Endothelial cell of umbilical vein (primary cell): ENCODE measurements around the gene CDC42EP3. TPM values are rescaled to one million over a fixed set of nuclear protein-coding genes. Genes with fewer than 3 reads are reported as not detected.

Experiments
- BruUV-seq: library from RNA; stranded (reverse); fragments of 400-500 nt; replicated peaks from 2 replicates; lab custom pipeline; 2021; lab: Mats Ljungman, UMichigan
- CTCF ChIA-PET: fragments of 300-600, 350-600 bp; sonication (Branson Sonifier 250); formaldehyde crosslinking; loops from one replicate; lab custom pipeline; 2021; ENCODE audit warnings: antibody characterized with exemption, inconsistent platforms; lab: Charles Lee
- POLR2A ChIA-PET: fragments of 300-600, 350-600 bp; sonication (Branson Sonifier 250); formaldehyde crosslinking; loops from one replicate; lab custom pipeline; 2021; ENCODE audit warnings: antibody characterized with exemption, inconsistent platforms; lab: Charles Lee
- DNase-seq: peaks from one replicate; pipeline ENCODE4 v3.0.0-alpha.2; 2011; ENCODE audit warnings: low read depth, low spot score
- FAIRE-seq: peaks from 2 replicates; lab custom pipeline; 2011; peaks lifted over from hg19 to GRCh38; lab: Jason Lieb, UNC
- H2AFZ ChIP-seq: 2 replicates; pipeline ENCODE4 v1.6.0; 2012; ENCODE audit warnings: low read depth, low read length, control low read depth, inconsistent platforms
- H3K27ac ChIP-seq: 2 replicates; pipeline ENCODE4 v1.5.1; 2011; ENCODE audit warnings: low read depth, mild to moderate bottlenecking, control low read depth, low read length, moderate library complexity; ENCODE audit not compliant: insufficient read depth
- H3K27me3 ChIP-seq, 2 experiments: 2 replicates each; pipeline versions ENCODE4 v1.6.0 to v1.6.1; 2011; ENCODE audit warnings: low read length in 2 of 2, mixed read lengths in 1 of 2; ENCODE audit not compliant: control insufficient read depth in 2 of 2, insufficient read depth in 2 of 2
- H3K36me3 ChIP-seq, 2 experiments: 2 replicates in 1 of 2; 3 replicates in 1 of 2; pipeline ENCODE4 v1.5.1; 2011; ENCODE audit warnings: low read length in 2 of 2, mild to moderate bottlenecking in 1 of 2, moderate library complexity in 1 of 2; ENCODE audit not compliant: control insufficient read depth in 2 of 2, insufficient read depth in 2 of 2; ENCODE audit errors: extremely low read depth in 1 of 2
- H3K4me1 ChIP-seq: 3 replicates; pipeline ENCODE4 v1.5.1; 2011; ENCODE audit warnings: mild to moderate bottlenecking, low read length; ENCODE audit not compliant: control insufficient read depth, insufficient read depth; ENCODE audit errors: extremely low read depth
- H3K4me2 ChIP-seq: 2 replicates; pipeline ENCODE4 v1.6.1; 2011; ENCODE audit warnings: low read length, control low read depth, mixed read lengths; ENCODE audit not compliant: insufficient read depth
- H3K4me3 ChIP-seq, 3 experiments: fragments of 200-600 bp in 1 of 3; sonication (generic), shearing (Covaris generic) in 1 of 3; replicated peaks in 1 of 3; 2 replicates each; pipeline ENCODE4 v1.5.1; 2011 to 2016; ENCODE audit warnings: control low read depth in 3 of 3, low read length in 3 of 3, mild to moderate bottlenecking in 2 of 3, inconsistent platforms in 1 of 3, low read depth in 1 of 3, moderate library complexity in 1 of 3; ENCODE audit not compliant: insufficient read depth in 1 of 3
- H3K79me2 ChIP-seq: 2 replicates; pipeline ENCODE4 v1.6.0; 2012; ENCODE audit warnings: low read length, inconsistent platforms; ENCODE audit not compliant: control insufficient read depth, insufficient read depth
- H3K9ac ChIP-seq: replicated peaks from 2 replicates; pipeline ENCODE3; 2011; ENCODE audit warnings: low read length, control low read depth; ENCODE audit not compliant: insufficient read depth; ENCODE audit errors: extremely low read depth
- H3K9me1 ChIP-seq: replicated peaks from 3 replicates; pipeline ENCODE4 v1.6.0; 2011; ENCODE audit warnings: mild to moderate bottlenecking, low read length; ENCODE audit not compliant: control insufficient read depth, insufficient read depth; ENCODE audit errors: extremely low read depth
- H3K9me3 ChIP-seq: replicated peaks from 2 replicates; pipeline ENCODE4 v1.5.1; 2012; ENCODE audit warnings: low read length, inconsistent platforms; ENCODE audit not compliant: control insufficient read depth, insufficient read depth
- H4K20me1 ChIP-seq: replicated peaks from 2 replicates; pipeline ENCODE3; 2011; ENCODE audit warnings: mild to moderate bottlenecking, low read length; ENCODE audit not compliant: control insufficient read depth, insufficient read depth; ENCODE audit errors: extremely low read depth
- CTCF ChIP-seq, 2 donors: IDR thresholded peaks; 1 replicate in 1 of 2; 2 replicates in 1 of 2; pipeline ENCODE4 v1.5.1; 2011; ENCODE audit warnings: low read length in 2 of 2, mild to moderate bottlenecking in 2 of 2, moderate library complexity in 2 of 2, control low read depth in 1 of 2, inconsistent platforms in 1 of 2, low read depth in 1 of 2; ENCODE audit not compliant: insufficient read depth in 1 of 2; ENCODE audit errors: extremely low read depth in 1 of 2
- EZH2 ChIP-seq: IDR thresholded peaks from 2 replicates; pipeline ENCODE4 v1.6.1; 2012; ENCODE audit warnings: borderline replicate concordance, low read depth, mild to moderate bottlenecking, moderate library complexity, low read length, inconsistent platforms; ENCODE audit not compliant: severe bottlenecking
- FOS ChIP-seq: IDR thresholded peaks from 2 replicates; pipeline ENCODE4 v1.6.1; 2011; ENCODE audit warnings: mild to moderate bottlenecking, low read length, moderate library complexity, borderline replicate concordance; ENCODE audit not compliant: insufficient read depth
- GATA2 ChIP-seq: IDR thresholded peaks from 2 replicates; pipeline ENCODE4 v1.7.0; 2011; ENCODE audit warnings: low read depth, mild to moderate bottlenecking, moderate library complexity, mixed read lengths, low read length; ENCODE audit not compliant: insufficient read length, insufficient read depth
- JUN ChIP-seq: IDR thresholded peaks from 2 replicates; pipeline ENCODE4 v1.6.1; 2011; ENCODE audit warnings: borderline replicate concordance, low read depth; ENCODE audit not compliant: insufficient read length, insufficient read depth
- MAX ChIP-seq: IDR thresholded peaks from 2 replicates; pipeline ENCODE4 v1.6.1; 2011; ENCODE audit not compliant: insufficient read depth, insufficient read length
- MYC ChIP-seq: IDR thresholded peaks from one replicate; pipeline ENCODE4 v1.6.1; 2011; ENCODE audit warnings: mild to moderate bottlenecking, low read depth, low read length
- POLR2A ChIP-seq: IDR thresholded peaks from 2 replicates; pipeline ENCODE4 v1.6.1; 2012; ENCODE audit warnings: low read depth, mild to moderate bottlenecking, control low read depth, low read length
- POLR2AphosphoS5 ChIP-seq: IDR thresholded peaks from 2 replicates; pipeline ENCODE4 v1.6.1; 2012; ENCODE audit warnings: low read depth, mild to moderate bottlenecking, control low read depth, low read length, moderate library complexity; ENCODE audit not compliant: insufficient read depth
- dilution Hi-C: fragments of 300-500 bp; cut with MboI; formaldehyde crosslinking; loops from one replicate; pipeline ENCODE4 v1.15.0; 2019; ENCODE audit warnings: low sequenced_read_pairs; ENCODE audit not compliant: extremely low pct_ligation_motif_present
- intact Hi-C: fragments of 100-400 bp; cut with micrococcal nuclease; formaldehyde crosslinking; loops from one replicate; pipeline ENCODE4 v1.10.0; 2022
- polyA plus RNA-seq, 4 experiments: library from polyadenylated mRNA; depleted of rRNA in 3 of 4; stranded (reverse) in 3 of 4; unstranded in 1 of 4; fragments of >200 nt; gene quantifications; 2 replicates each; pipeline versions ENCODE4 v1.2.1 to v1.2.3, GENCODE V29; 2011 to 2012; ENCODE audit warnings: missing spikeins in 1 of 4
- total RNA-seq: library from RNA; stranded (reverse); gene quantifications from 2 replicates; pipeline ENCODE4 v1.2.3, GENCODE V29; 2021

The CDC42EP3 gene
- total and polyA plus RNA-seq, 2 donors (not counting 3 experiments of a cell fraction or from before 2014, with no cell fraction given), result 14.6 to 54.7 TPM

- H3K4me1 ChIP-seq, result peaks cover 3% of the 10 kb centered on the region
- H3K9ac ChIP-seq, result no peak overlapping the region
- no peaks in the 10 kb centered on the region for H3K9me3 ChIP-seq
- no peak overlapping the region for H3K4me2 ChIP-seq
- dilution Hi-C loops (no loop called here), intact Hi-C loops (no loop called here)
- CTCF ChIA-PET, result interaction anchor here (1.7 kb wide), 1 partner anchor 188 kb away, joined by 10 read pairs; no protein-coding TSS in a partner anchor
- H2AFZ ChIP-seq, result no peak overlapping the region
- DNase-seq (peak; percentile 50), FAIRE-seq (peak; percentile 78)
- no peaks in the 10 kb centered on the region for H3K79me2 ChIP-seq
- TSS peak; percentile 76 for BruUV-seq
- POLR2A ChIA-PET, result no interaction called here
- H3K4me3 ChIP-seq, result no peak overlapping the region
- no peaks in the 10 kb centered on the region for H3K9me1 ChIP-seq
- H3K36me3 ChIP-seq, result no peaks in the 10 kb centered on the region
- no peaks in the 10 kb centered on the region for H4K20me1 ChIP-seq
- H3K27me3 ChIP-seq, result no peaks in the 10 kb centered on the region
- TF ChIP-seq MAX, result no peak
- peak; percentile 40 for TF ChIP-seq JUN
- no peak for TF ChIP-seq POLR2AphosphoS5
- no peak for TF ChIP-seq POLR2A
- peak overlapping the region; percentile 1 for H3K27ac ChIP-seq
These were observed 17.5 kb upstream of the CDC42EP3 start for GRCh38 chr2:37688771-37689468.

- ChIA-PET POLR2A (no interaction called here), CTCF (interaction anchor here (1.3 to 1.4 kb wide), 2 partner anchors 11 to 145 kb away, joined by 3 to 4 read pairs; no protein-coding TSS in a partner anchor)
- Histone ChIP-seq H3K9me3 (no peaks in the 10 kb centered on the region), H3K27me3 (no peaks in the 10 kb centered on the region), H3K27ac (no peak overlapping the region), H3K9ac (no peak overlapping the region), H3K4me3 (no peak overlapping the region), H3K9me1 (no peaks in the 10 kb centered on the region), H3K79me2 (no peaks in the 10 kb centered on the region), H3K36me3 (no peaks in the 10 kb centered on the region), H2AFZ (no peak overlapping the region), H4K20me1 (no peaks in the 10 kb centered on the region), H3K4me1 (peaks cover 3% of the 10 kb centered on the region), H3K4me2 (no peak overlapping the region)
- TF ChIP-seq MAX (no peak), MYC (no peak), POLR2AphosphoS5 (no peak), JUN (no peak), EZH2 (no peak), GATA2 (no peak), FOS (no peak), CTCF (IDR thresholded peaks at IDR 0.05; ENCODE audit: extremely low read depth in 1 of 2, insufficient read depth in 1 of 2, low read depth in 1 of 2, low read length in 2 of 2) (no peak), POLR2A (no peak)
- no peak for FAIRE-seq
- DNase-seq, result no peak
- dilution Hi-C loops, result no loop called here
- BruUV-seq, result no TSS peak
- intact Hi-C loops, result no loop called here
These were observed 15.5 kb upstream of the CDC42EP3 start for GRCh38 chr2:37686792-37687526.
